Stimulated activated CD4-positive, alpha-beta T cell treated with anti-CD3 and anti-CD28 coated beads, Interleukin-12 subunit alpha, Interleukin-12 subunit beta, amount 100 ng/mL, for 24 hours (primary cell): ENCODE measurements around the gene PMP22.

Source experiments
- DNase-seq, 2 experiments: peaks; one replicate each; pipeline ENCODE4 v3.0.0-alpha.2; 2020; ENCODE audit warnings: low read depth in 2 of 2

PMP22 gene

GRCh38 chr17:15274017-15274416, 8.9 kb upstream of the PMP22 start:
- no peak for DNase-seq

DNA sequence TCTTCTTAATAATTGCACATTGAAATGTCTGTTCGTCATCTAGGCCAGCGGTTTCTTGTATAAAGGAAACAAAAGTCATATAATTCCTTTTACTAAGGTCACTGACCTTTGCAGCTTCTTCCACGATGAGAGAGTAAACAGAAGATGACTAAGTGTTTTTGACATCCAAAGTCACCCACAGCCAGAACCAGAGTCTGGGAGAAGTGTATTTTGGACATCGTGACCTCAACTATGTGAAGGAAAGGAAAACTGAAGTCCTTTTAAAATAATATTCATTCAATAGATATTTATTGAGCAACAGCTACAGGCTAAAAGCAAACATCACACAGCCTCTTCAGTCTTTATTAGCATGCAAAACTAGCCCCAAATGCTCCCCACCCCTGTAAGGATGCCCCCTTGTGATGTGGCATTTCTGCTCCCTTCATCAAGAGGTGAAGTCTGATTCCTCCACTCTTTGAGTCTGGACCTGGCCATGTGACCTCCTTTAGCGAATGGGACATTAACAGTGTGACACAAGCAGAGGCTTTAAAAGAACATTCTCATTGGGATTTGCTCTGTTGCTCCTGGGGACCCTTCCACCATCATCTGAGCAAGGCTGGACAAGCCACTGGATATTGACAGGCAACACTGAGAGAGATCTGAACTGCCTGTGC, 8.1 kb upstream of the PMP22 start:
- DNase-seq: no peak

DNA sequence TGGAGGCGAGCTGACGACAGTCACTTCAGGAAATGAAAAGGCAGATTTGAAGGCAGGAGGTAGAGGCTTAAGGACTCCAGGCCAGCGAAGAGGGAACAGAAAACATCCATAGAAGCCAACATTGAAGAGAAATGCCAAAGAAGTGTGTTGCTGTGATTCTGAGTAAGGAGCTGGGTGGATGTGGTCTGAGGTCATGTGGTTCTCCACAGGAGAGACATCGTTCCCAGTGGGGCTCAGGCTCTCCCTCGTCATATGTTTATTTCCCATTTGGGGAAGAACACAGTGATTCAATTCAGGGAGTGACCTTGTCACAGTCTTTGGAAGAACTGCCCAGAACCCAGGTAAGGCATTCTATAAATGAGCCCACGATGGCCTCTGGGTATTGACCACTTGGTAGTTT, 6.6 kb upstream of the PMP22 start:
- no peak for DNase-seq

DNA sequence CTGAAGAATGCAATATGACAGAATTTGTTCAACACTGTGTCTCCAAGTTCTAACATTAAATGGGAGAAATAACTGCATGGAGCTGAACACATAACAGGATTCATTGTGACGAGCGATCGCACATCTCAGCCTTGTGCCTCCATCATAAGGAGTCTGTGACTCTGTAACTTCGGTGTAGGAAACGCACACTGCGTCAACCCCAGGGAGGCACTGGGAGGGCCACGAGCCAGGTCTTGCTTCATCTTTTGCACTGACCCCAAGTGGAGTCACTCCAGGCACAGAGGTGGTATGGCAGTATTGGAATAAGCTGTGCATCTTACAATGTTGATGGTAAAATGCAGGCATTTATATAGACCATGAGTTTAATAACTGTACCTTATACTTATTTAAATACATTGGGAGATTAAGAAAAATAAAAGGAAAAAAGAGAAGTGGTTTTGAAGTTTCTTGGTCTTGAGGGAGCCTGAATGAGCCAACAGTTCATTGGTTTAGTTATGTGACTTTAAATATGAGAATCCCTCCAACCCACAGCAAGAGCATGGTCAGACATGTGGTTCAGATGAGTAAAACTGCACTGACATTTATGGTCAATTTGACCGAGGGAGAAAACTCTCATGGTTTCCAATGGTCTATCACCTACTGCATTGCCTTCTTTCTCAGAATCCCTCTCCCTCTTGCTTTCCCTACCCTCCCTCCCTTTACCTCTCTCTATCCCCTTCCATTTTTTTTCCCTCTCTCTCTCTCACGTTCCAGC, 5.7 kb upstream of the PMP22 start:
- DNase-seq: no peak

DNA sequence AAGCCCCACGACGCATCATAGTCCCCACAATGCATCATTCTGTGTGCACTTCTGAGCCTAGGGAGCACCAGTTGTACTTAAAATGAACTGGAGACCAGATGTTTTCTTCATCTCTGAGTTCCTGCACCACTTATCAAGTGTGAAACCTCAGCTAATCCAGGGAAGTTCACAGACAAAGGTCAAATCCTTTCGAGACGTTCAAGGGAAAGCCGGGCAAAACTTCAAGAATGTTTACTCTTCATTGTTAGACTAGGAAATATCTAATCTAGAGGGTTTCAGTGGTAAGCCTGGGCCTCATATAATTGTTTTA, 4.6 kb upstream of the PMP22 start:
- DNase-seq: no peak

GRCh38 chr17:15269087-15269779, 4.1 kb upstream of the PMP22 start:
- no peak for DNase-seq

GRCh38 chr17:15268461-15268860, 3.3 kb upstream of the PMP22 start:
- no peak for DNase-seq

- DNase-seq: no peak
These were observed 2.9 kb upstream of the PMP22 start for GRCh38 chr17:15267996-15268395.

DNA sequence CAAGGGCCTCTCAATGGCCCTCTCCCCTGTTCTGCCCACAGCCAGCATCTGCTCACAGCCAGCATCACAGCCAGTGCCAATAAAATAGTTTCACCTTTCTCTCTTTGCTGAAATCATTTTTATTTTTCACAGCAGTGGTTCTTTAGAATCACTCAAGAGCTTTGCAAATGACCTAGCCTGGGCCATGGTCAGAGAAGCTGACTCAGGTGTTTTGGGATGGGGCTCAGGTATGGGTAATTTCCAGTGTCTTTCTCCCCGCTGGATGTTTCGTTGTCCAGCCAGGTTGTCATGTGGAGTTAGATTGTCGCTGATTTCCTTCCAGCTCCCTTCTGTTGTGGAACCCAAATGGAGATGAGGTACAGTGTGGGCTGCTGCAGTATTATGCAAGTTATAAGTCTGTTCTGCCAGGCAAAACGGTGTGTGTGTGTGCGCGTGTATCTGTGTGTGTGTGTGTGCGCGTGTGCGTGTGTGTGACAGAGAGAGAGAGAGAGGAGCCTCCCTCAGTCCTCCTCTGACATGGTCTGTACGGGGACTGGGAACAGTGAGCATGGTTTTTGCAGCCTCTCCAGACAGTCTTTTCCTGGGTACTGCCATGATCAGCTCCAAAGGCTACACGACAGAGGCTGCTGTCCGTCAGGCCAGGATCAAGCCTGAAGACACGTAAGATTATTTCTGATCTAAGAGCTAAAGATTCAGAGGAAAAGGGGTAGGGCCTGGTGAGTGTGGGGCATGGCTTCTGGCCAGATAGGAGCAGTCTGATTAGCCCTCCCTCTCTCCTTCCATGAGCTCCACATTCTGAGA, 1.4 kb upstream of the PMP22 start:
- no peak for DNase-seq

DNA sequence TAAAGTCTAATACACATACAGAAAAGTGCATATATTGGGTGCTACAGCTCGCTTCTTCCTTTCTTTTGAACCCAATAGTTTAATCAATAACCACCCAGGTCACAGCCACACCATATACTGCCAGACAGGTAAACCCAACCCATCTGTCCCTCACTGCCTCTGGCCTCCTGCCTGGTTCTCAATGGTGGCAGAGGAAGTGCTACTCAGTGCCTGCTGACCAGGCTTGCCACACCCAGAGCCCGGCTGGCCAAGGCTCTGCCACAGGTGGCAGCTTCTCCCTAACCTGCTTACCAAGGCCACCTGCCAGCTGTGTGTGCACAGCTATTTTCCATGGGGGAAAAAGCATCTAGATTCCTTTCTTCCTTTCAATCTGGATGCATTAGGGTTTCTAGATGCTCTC, 584 bp downstream of the PMP22 start:
- no peak for DNase-seq

DNA sequence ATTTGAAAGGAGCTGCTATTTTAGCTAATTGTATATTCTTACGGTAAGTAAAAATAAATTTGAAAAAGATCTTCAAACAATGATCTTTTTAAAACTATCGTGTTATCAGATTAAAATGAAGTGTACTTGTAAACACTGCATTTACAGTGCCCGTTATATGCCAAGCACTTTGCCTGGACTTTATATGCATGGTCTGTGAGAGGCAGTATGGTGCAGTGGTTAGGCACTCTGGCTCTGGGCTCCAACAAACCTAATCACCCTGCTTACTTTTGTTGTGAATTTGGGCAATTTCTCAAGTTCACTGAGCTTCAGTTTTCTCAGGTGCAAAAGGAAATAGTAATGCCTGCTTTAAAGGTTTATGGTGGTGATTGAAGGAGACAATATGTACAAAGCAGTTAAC, 1.4 kb downstream of the PMP22 start:
- DNase-seq: no peak

DNA sequence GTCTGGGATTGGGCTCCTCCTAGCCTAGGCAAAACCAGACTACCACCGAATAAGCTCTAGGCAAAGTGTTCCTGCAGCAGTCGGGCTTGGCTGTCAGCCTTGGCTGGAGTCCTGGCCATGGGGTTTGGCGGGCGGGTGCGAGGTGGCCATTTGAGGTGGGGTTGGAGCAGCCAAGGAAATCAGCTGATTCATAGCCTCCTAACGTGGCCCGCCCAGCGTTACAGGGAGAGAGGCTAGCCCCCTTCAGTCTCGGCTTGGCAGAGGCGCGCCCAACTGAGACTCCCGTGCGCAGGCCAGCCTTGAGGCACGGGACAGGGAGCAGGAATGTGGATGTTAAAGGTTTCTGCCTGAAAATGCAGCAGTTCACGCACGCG, 1.9 kb downstream of the PMP22 start:
- no peak for DNase-seq

GRCh38 chr17:15262291-15263205, 2.6 kb downstream of the PMP22 start:
- DNase-seq: no peak

DNA sequence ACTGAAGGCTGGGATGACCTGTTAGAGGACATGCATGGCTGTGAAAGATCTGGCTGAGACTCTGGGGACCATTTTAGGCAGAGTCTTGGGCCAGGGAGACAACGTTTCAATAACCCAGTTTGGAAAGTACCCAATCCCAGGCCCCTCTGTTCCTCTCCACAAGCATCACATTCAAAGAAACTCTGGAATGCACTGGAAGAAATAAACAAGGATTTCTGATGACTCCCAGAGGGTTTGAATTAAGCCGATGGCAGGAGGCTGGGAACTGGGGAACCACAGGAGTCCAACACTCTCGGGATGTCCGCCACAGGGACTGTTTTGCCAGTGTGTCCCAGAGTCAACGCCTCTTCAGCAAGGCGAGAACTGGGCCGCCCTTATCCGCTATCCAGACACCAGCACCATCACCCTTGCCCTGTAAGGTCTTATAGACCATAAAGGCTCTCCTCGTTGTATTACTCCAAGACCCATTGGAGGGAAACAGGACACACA, 3.3 kb downstream of the PMP22 start:
- DNase-seq: no peak

DNA sequence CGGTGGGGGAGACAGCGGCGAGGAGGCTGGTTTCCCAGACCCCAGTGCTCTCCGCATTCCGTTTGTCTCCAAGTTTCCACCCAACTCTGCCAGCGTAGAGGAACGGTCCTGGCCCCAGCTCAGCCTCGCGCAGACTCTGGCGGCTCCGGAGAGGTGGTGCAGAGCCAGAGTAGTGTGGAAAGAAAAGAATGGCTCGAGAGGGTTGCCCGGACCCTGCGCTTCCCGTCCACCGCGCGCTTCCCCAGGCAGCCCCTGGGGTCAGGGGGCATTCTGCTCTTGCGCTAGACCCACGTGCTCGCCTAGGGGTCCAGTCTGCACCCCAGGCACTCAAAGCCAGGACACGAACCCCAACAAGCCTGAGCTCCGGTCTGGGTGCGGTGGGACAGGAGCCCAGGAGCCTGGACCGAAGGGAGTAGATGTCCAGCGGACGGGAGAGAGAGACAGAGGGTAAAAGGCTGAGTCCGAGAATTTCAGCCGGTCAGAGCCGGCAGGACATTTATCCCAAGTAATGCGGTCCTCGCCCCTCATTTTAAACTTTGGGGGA, 3.8 kb downstream of the PMP22 start:
- DNase-seq: no peak

DNA sequence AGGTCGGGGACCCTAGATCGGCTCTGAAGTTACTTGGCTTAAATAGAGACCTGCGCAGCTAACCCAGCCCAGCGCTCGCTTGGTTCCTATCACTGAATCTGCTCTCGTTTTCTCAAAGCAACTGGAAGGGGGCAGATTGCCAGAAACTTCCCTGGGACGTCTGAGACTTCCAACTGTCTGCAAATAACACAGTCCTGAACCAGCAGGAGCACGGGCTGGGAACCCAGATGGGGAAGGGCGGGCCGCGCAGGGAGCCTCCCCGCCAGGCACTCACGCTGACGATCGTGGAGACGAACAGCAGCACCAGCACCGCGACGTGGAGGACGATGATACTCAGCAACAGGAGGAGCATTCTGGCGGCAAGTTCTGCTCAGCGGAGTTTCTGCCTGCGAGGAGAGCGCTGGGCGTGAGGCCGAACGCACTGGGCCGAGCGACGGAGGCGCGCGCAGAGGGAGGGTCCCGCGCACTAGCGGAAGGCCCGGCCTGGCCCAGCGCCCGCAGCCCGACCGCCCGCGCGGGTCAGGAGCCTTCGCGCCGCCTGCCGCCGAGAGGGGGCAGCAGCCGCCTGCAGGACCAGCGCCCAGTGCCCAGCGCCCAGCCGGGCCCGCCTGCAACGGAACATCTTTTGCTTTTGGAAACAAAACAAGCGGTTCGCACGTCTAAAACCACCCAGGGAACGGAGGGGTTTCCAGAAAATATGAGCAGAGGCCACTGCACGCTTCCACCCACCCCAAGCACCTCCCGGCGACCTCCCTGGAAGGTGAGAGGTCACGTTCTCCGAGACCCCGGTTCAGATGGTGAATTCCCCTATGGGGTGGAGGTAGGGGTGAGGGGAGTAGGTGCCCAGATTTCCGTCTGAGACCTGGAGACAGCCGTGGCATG, 4.5 kb downstream of the PMP22 start:
- peak; percentile 32 to 47 for DNase-seq

- DNase-seq: no peak
These were observed 7.2 kb downstream of the PMP22 start for GRCh38 chr17:15257796-15258512.

GRCh38 chr17:15257258-15257788, 7.8 kb downstream of the PMP22 start:
- DNase-seq: peak; percentile 28 to 64

DNA sequence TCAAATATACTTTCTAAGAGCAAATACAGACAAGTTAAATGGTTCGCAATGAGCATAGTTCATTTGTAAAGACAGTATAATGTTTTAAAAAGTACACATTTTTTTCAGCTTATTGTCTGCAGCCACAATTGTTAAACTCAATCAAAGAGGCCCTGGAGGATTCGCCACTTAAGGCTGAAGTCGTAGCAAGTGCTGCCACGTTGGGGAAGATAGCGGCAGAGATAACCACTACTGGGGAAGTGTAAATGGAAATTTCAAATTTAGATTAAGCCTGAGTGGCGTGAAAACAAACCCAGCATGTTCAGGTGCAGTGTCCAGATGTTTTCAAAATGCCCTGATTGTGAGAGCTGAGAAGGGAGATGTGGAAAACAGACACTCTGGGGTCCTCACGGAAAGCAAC, 8.4 kb downstream of the PMP22 start:
- no peak for DNase-seq
